ENCODE measurements around the gene RTP5.

The RTP5 gene

DNA sequence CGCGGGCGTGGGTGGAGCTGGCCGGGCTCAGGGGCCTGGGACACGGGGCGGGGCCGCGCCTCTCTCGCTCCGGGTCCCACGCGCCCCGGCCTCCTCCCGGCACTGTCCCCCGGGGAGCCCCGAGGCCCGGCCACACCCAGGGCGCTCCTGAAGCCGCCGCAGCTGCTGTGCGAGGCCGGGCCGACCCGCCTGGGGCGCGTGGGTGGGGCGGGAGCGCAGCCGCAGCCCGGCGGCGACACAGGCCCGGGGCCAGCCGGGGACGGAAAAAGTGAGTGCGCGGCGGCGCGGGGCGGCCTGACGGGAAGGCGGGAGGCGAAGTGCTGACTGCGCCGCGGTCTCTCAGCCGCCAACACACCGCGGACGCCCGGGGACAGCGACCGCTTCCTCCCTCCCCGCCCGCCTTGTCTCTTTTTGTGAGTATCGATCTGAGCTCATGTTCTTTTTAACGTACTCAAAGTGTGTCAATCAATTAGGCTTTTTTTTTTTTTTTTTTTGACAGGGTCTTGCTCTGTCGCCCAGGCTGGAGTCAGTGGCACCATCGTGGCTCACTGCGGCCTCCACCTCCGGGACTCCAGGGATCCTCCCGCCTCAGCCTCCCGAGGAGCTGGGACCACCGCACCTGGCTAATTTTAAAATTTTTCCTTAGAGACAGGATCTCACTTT lies 25.3 kb upstream of the RTP5 start:
- DNase-seq = no peak

DNA sequence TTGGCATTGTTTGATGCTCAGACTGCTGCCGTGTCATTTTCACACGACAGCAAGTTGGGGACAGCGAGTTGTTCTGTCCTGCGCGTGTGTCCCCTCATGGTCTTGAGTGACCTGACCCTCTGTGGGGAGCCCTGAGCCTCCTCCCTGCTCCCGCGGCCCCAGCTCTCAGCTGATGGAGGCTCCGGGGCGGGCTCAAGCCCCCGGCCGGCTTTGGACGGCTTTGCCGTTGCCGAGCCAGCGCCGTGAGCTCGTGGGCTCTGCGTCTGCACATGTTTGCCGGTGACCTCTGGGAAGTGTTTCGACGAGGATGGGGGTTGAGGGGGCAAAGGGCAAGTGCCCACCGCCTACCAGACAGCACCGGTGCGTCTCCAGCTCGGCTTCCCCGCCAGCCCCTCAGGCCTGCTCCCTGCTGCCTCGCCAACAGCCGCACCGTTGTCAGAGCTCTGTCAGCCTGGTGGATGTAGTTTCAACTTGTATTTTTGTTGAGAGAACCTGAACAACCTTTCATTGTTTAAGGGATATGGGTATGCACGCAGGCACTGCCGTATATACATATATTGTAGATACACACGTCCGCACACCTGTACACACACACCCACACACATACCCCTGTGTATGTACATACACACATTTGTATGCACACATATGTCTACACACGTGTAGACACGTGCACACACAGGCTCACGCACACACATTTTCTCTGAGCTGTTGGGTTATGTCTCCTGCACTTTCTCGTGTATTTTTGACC lies 24.5 kb upstream of the RTP5 start:
- DNase-seq = no peak

DNA sequence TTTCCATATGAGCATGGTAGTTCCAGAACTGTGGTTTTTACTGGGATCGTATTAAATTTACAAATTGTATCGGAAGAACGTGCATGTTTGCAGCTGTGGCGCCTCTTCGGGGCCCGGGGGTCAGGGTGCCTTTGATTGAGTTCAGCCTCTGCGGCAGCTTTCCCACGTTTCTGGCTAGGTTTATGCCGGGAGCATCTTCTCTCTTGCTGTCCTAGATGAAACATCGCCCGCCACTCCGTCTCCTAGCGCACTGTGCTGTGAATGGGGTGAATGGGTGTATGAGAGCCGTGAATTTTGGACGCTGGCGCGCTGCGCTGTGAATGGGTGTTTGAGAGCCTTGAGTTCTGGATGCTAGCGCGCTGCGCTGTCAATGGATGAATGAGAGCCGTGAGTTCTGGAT lies 23.1 kb upstream of the RTP5 start:
- no peak for DNase-seq

DNA sequence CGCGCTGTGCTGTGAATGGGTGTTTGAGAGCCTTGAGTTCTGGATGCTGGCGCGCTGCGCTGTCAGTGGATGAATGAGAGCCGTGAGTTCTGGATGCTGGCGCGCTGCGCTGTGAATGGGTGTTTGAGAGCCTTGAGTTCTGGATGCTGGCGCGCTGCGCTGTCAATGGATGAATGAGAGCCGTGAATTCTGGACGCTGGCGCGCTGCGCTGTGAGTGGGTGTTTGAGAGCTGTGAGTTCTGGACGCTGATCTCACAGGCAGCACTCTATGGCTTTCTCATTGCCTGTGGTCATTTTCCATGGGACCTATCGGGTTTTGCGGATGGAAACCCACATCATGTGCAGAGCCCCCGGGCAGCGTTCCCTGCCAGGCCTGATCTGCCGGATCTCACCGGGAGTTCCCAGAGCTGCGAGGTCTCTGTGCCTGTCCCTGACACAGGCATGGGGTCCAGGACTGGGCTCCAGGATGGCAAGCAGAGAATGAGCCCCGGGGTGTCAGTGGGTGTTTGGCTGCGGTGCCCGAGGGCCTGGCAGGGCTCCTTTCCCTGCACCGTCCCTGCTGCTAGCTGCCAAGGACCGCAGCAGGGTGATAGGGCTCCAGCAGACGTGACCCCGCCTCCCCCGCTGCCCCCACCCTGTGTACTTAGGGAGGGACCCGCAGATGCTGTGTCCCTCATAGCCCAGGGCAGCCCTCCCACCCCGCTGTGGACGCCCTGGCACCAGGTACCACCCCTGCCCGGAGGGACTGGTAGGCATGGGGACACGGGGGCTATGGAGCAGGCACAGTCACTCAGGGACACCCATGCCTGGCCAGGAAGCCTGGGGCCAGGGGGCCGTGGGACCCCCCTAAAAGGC lies 20.5 kb upstream of the RTP5 start:
- no peak for DNase-seq

DNA sequence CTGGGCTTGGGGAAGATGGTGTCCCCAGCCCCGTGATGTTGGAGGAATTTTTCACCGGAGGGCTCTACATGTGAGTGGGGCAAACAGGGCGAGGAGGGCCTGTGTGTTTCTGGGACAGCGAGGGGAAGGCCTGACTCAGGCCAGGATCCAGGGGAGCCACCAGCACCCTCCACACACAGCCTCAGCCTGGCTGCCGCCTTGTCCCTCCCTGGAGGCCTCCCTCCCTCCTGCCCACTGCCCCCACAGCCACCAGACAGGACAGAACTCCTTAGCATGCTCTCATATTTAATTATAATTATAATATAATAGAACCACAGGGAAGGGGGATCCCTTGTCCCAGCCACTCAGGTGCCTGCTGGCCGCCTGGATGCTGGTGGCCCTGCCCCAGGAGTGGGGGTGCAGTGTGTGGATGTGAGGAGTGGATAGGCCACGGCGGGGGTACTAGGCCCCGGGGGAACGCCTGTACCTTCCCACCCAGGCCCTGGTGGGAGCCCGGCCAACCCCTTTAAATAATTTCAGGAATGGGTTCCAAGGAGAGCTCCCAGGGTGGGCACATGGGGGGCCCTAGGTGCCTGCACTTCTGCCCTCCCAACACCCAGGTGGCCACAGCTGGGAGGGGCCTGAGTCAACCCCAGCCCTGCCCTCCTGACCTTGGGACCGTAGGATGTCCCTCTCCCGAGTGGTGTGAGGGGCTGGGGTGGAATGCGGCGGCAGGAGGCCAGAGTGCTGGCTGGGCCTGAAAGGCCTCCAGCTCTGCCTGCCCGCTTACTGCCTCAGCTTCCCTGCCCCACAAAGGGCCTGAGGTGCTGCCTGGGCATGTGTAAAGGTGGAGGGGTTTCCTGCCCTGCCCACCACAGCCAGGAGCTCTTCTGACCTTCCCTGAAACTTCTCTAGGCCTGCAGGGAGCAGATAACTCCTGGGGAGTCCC lies 19.6 kb upstream of the RTP5 start:
- no peak for DNase-seq

DNA sequence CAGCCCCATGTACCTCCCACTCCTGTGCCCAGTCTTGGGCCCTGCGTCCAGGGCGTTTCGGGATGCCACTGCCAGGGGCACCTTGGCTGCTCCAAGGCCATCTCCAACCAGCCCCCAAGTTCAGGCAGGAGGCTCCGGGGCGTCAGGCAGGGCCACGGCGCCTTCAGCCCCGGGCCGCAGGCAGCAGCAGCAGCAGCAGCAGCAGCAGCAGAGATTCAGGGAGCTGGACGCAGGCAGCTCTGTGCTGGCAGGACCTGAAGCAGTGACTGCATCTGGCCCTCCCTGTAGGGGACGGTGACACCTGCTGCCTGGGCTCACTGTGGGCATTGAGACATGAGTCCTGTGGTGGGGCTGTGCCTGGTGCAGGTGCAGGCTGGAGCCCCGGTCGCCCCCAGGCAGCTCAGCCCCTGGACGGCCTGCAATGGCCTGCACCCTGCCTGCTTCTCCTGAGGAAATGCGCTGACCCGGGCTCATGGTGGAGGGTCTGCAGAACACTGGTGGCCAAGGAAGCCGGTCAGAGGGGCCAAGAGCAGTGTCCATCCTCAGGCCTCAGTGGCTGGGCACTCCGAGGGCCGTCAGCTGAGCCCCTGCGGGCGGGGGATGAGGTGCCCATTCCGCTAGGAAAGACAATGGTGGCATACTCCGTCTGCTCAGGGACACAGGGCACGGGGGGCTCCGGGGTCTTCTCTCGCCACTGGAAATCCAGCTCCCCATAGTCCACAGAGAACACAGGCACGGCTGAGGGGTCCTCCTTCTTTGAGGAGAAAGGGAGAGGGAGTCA lies 18.8 kb upstream of the RTP5 start:
- no peak for DNase-seq

DNA sequence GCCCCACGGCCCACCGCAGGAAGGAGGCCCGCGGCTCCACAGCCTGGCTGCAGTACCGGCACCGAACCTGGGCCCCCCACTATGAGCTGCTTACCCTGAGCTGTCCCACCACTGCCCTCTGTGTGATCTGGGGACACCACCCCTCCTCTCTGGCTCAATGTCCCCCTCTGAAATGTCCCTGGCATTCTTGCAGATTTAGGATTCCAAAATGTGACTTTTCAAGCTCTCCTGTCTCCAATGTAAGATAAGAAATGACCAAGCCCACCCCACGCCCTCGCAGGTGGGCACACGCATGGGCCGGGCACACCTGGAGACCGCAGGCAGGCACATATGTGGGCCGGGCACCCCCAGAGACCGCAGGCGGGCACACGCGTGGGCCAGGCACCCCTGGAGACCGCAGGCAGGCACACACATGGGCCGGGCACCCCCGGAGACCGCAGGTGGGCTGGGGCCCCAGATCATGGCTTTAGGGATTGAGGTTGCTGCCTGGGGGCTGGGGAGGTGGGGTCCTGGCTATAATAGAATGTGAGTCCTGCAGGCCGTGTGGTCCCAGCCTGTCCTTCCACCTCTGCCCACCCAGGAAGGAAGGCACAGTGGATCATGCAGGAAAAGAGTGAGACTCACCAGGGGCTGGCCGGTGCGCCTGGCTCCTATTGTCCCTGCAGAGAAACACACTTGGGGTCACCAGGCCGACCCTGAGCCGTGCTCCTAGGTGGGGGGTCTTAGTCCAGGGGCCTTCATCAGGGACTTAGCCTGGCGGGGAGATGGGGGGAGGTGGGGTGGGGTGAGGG lies 18.0 kb upstream of the RTP5 start:
- DNase-seq = no peak

DNA sequence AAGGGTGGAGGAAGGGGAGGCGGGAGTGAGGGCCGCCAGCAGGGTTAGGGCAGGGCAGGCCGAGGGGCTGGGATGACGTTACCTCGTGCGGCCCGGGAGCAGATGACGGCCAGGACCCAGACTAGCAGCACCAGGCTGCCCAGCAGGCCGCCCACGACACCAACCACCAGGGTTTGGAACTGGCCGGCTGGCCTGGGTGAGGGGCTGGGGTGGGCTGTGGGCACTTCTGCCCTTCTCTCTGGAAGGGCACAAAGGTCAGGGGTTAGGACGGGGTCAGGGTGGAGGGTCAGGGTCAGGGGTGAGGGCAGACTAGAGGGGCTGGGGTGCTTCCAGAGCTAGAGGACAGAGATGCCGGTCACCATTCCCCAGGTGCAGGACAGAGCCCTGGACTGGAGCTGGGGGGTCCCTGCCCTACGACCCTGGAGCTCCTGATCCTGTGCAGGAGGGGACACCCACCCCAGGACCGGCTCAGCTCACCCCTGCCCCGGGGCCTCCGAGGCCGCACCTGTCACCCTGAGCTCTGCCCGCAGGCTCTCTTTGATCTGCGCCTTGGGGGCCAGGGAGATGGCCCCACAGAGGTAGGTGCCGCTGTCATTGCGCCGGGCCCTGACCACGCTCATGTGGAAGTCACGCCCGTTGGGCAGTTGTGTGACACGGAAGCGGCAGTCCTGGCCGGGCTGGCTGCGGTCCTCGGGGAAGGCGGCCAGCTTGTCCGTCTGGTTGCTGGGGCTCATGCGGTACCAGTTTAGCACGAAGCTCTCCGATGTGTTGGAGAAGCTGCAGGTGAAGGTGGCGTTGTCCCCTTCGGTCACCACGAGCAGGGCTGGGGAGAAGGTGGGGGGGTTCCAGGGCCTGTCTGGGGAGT lies 17.2 kb upstream of the RTP5 start:
- no peak for DNase-seq

DNA sequence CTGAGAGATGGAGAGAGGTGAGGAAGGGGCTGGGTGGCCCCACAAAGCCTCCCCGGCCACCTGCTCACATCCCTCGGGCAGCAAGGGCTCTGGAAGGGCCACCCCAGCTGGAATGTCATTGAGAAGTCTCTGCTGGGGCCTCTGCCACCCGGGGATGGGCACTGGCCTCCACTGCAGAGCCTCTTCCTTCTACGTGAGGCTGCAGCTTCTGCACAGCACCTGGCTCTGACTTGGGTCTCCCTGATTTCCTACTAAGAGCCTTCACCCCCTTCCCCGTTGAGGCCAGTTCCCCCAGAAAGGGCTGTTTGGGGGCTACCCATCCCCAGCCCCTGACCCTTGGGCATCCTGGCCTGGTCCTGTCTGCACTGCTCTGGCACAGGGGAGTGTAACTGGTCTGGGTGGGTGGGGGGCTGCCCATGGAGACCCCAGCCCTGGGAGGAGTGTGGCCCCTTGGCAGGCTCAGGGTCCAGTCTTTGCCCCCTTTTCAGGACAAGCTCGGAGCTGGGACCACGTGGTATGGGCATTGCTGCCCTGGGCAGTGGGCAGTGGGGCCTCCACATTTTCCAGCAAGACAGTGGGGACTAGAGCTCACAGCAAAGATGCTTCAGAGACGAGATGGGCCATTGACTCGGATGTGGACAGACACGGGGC lies 16.4 kb upstream of the RTP5 start:
- no peak for DNase-seq

DNA sequence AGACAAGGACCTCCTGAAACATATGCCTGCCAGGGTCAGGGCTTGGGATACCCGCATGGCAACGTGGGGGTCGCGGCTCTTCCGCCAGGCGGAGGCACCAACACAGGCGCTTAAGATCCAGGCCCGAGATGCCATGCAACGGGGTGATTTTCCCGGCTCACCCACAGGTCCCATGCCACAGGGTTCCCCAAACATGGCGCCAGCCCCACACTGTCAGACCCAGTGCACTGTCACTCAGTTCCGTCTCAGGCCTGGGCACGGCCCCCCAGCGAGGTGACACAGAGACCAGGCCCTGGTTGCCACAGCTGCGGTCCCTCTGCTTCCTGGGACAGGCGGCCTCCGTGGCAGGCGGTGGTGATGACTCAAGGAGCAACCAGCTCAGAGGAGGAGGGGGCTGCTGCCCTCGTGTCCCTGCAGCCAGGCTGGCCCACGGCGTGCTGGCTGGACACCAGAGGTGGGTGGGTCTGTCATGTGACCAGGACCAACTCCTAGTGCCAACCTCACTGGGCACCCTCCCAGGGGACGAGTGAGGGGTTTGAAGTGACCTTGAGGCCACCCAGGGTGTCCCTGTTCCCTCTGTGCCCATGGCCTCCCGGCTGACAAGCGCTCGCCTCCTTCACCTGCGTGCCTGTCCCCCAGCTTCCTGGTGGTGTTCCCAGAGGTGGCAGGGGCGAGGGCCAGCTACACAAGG lies 15.7 kb upstream of the RTP5 start:
- DNase-seq = no peak

DNA sequence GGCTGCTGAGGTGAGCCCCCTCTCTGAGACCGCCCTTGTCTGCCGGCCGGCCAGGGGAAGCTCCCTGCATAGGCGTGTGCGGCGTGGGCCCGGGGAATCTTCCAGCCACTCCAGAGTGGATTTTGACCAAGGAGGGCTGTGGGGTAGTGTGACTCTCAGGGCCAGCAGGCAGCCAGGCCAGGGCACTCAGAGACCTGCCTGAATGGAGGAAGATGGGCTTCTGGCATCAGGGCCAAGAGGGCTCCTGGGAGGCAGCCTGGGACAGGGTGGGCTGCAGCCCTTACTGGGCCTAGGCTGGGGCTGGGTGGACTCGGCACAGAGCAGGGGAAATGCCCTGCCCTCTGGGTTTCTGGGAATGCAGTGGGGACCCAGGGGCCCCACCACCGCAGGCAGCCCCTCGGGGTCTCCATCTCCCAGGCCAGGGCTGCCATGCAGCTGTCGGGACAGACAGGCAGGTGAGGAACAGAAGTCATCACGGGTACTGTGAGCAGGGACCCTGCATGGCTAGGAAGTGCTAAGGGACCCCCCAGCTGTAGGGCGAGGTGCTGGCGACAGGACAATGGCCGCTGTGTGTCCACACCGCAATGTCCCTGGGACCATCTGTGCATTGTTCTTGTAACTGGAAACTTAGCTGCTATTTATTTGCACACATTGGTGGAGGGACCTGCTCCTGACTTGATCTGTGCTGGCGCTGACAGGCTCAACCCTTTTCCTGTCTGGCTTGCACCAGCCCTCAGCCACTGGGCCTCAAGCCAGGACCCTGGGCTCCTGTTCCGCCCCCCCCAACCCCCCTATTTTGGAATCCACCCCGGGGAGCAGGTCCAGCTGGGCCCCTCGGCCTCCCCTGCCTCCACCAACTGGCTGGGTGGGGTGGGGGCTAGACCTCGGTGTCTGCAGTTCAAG lies 14.9 kb upstream of the RTP5 start:
- DNase-seq = no peak

DNA sequence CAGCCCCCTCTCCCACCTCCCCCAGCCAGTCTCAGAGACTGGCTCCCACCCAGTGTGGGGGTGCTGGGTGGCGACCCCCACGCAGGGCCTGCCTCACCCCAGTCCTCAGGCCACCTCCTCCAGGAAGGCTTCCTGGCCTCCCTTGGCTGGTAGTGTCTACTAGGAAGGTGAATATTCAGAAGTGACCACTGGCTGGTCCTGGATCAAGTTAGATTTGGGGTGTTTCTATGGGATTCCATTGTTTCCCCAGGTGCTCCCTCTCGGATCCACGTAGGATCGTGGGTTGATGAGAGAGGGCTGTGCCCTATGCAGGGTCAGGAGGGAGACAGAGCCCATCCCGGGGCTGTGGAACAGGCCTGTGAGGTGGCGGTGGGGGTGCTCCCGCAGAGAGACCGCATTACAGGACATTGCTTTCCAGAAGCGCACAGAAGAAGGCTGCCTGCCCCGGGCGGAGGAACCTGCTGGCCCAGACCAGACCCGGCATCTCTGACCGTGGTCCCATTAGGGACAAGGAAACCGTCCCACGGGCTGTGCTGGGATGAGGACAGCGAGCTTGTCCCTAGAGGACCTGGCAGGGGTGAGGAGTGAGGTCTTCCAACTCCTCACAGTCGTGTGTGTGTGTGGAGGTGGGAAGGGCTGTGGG lies 14.2 kb upstream of the RTP5 start:
- DNase-seq = no peak

DNA sequence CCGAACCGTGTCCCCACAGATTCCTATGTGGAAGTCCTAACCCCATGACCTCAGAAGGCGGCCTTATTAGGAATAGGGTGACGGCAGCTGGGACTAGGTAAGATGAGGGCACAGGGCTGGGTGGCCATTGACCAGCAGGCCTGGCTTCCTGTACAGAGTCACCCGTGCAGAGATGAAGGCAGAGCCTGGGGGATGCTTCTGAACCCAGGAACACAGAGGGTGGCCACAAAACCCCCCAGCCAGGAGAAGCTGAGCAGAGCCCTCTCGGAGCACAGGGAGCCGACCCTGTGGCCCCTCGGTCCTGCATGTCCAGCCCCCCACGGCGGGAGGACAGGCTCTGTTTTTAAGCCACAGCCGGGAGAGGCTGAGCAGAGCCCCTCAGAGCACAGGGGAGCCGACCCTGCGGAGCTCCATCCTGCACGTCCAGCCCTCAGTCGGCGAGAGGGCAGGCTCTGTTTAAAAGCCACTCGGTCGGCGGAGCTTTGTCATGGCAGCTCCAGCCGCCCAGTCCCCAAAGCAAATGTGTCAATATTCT lies 13.6 kb upstream of the RTP5 start:
- DNase-seq = no peak

DNA sequence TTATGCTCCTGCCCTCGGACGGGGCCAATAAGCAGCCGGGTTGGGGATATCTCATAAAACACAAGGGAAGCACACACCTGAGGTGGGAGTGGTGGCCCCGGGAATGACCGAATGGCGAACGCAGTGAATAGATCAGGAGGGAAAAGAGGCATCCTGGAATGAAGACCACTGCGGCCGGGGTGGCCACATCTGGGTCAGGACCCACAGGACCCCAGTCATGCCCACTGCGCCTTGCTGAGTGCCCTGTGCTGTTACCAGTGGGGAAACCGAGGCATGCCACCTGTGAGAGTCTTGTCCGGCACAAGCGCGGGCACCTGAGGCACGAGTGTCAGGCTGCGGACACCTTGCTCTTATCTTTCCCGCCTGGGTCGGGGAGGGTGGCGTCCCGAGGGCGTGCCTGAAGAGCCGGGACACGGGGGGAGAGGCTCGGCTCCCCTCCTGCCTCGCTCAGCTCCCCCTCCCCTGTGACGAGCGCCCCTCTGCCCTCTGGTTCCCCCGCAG lies 12.4 kb upstream of the RTP5 start:
- DNase-seq = no peak

DNA sequence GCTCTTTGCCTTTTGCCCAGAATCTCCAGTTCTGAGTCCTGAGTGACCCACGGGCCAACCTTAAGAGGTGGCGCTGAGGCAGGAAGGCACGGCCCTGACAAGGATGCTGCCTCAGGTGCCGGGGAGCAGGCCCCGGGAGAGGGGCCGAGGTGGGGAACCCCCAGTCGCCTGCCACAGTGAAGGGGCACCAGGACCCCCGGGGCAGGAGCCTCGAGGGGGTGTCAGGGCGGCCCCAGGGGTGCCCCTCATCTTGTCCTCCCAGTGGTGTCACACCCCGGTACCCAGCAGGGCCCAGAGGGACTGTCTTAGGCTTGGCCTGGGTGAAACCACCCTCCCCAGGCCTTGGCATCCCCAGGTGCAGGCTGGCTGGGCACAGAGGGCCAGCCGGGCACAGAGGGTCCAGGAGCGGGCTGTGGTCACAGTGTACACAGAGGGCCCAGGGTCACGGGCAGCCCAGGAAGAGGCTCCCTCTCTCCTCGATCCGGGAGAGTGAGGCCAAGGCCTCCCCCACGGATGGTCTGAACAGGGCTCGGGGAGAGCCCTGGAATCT lies 11.9 kb upstream of the RTP5 start:
- no peak for DNase-seq

Measured in NCI-H187 (cell line).